CD4-positive, alpha-beta T cell (primary cell): ENCODE results near the gene ADGRE3. TPM values are rescaled to one million over a fixed set of nuclear protein-coding genes. Genes with fewer than 3 reads are reported as not detected.
A peak's percentile ranks its signal among the peaks of the same experiment; 100 is the strongest.

Experiments
- ATAC-seq: fragments of 200-7000 bp; cut with Tn5 transposase; one replicate; pipeline ENCODE4 v1.10.0; 2022; ENCODE audit warnings: mild to moderate bottlenecking; ENCODE audit not compliant: poor library complexity
- CTCF ChIA-PET: fragments of 350-600 bp; sonication (Branson Sonifier 250); formaldehyde crosslinking; loops from one replicate; lab custom pipeline; 2021; ENCODE audit warnings: antibody characterized with exemption, inconsistent platforms; lab: Charles Lee
- POLR2A ChIA-PET: fragments of 350-600 bp; sonication (Branson Sonifier 250); formaldehyde crosslinking; loops from one replicate; lab custom pipeline; 2021; ENCODE audit warnings: antibody characterized with exemption, inconsistent platforms; lab: Charles Lee
- DNase-seq, 14 experiments: peaks; one replicate each; pipeline ENCODE4 v3.0.0-alpha.2; 2013 to 2020; ENCODE audit warnings: mixed read lengths in 2 of 14
- H3K27ac ChIP-seq, 2 donors: one replicate each; pipeline versions ENCODE4 v1.5.1 to v1.7.0; 2013; ENCODE audit warnings: low read length in 2 of 2, low read depth in 1 of 2, mild to moderate bottlenecking in 1 of 2
- H3K27me3 ChIP-seq, 2 experiments: 1 replicate in 1 of 2; 2 replicates in 1 of 2; pipeline versions ENCODE4 v1.6.1 to v1.7.0; 2013; ENCODE audit warnings: low read length in 2 of 2, control low read depth in 1 of 2, mild to moderate bottlenecking in 1 of 2, moderate library complexity in 1 of 2; ENCODE audit not compliant: insufficient read depth in 2 of 2, control insufficient read depth in 1 of 2
- H3K36me3 ChIP-seq: one replicate; pipeline ENCODE4 v1.6.1; 2013; ENCODE audit warnings: low read length, control low read depth; ENCODE audit not compliant: insufficient read depth
- H3K4me1 ChIP-seq: one replicate; pipeline ENCODE4 v1.6.1; 2013; ENCODE audit warnings: low read length, control low read depth; ENCODE audit not compliant: insufficient read depth
- H3K4me3 ChIP-seq: one replicate; pipeline ENCODE4 v1.5.1; 2013; ENCODE audit warnings: mild to moderate bottlenecking, low read length, moderate library complexity
- H3K9me3 ChIP-seq, 2 experiments: 1 replicate in 1 of 2; 2 replicates in 1 of 2; pipeline versions ENCODE4 v1.6.1 to v1.7.0; 2013; ENCODE audit warnings: low read length in 2 of 2, mild to moderate bottlenecking in 2 of 2, control low read depth in 1 of 2, moderate library complexity in 1 of 2; ENCODE audit not compliant: control insufficient read depth in 1 of 2, insufficient read depth in 1 of 2
- H3K27ac Mint-ChIP-seq: one replicate; pipeline ENCODE4 v1.8.0; 2020; ENCODE audit warnings: mixed read lengths
- H3K27me3 Mint-ChIP-seq: one replicate; pipeline ENCODE4 v1.8.0; 2021; ENCODE audit warnings: mixed read lengths
- H3K36me3 Mint-ChIP-seq: one replicate; pipeline ENCODE4 v1.8.0; 2021; ENCODE audit warnings: low read depth, mixed read lengths
- H3K4me1 Mint-ChIP-seq: one replicate; pipeline ENCODE4 v1.8.0; 2021; ENCODE audit warnings: low read depth, mixed read lengths
- H3K4me3 Mint-ChIP-seq: one replicate; pipeline ENCODE4 v1.8.0; 2020; ENCODE audit warnings: mild to moderate bottlenecking, mixed read lengths
- H3K9me3 Mint-ChIP-seq: one replicate; pipeline ENCODE4 v1.8.0; 2020; ENCODE audit warnings: mixed read lengths
- CTCF ChIP-seq: fragments of 200-600 bp; IDR thresholded peaks from one replicate; pipeline ENCODE4 v1.8.0; 2022; ENCODE audit warnings: antibody characterized with exemption, mild to moderate bottlenecking
- intact Hi-C, 2 experiments: fragments of 100-400 bp; cut with DNase I in 1 of 2; cut with micrococcal nuclease in 1 of 2; formaldehyde crosslinking; loops; one replicate each; pipeline versions ENCODE4 v1.15.1 to v1.9.0; 2023 to 2025; cut with DNase I, micrococcal nuclease
- total RNA-seq, 174 experiments: library from RNA in 2 of 174; stranded (reverse) in 2 of 174; gene quantifications; one replicate each; pipeline ENCODE4 v1.2.3 and lab custom pipeline; 2021 to 2026

Gene ADGRE3
- total RNA-seq, 2 experiments from 2014 or later, result not detected

GRCh38 chr19:14689598-14690503 lies 15.2 kb upstream of the ADGRE3 start, which contains the start of gene ZNF333:
ZNF333 (plus strand) TSS chr19:14690048; CDS start chr19:14693492, 3,444 bp downstream.
- peaks cover 26% of the 10 kb centered on the region for H3K36me3 Mint-ChIP-seq
- H3K36me3 ChIP-seq, result peaks cover 12% of the 10 kb centered on the region
- H3K9me3 Mint-ChIP-seq, result no peaks in the 10 kb centered on the region
- peaks cover 19% of the 10 kb centered on the region for H3K4me1 ChIP-seq
- peak; percentile 94 to 99 (median 98) for DNase-seq
- peak within 1 kb of the TSS; percentile 96 for H3K4me3 Mint-ChIP-seq
- TF ChIP-seq CTCF, result no peak
- ChIA-PET CTCF (interaction anchor here (1.3 to 6.8 kb wide), 4 partner anchors 116 to 133 kb away, joined by 3 to 74 read pairs (median 6); partner anchors contain the start of gene NDUFB7), POLR2A (interaction anchor here (0.6 to 1.5 kb wide), 6 partner anchors 71 to 1147 kb away, joined by 3 to 7 read pairs (median 4); partner anchors contain the start of genes AKAP8L, DNAJB1 and NDUFB7)
- H3K27ac ChIP-seq, result peak within 1 kb of the TSS; percentile 87 to 98
- H3K4me3 ChIP-seq, result peak within 1 kb of the TSS; percentile 81
- H3K27ac Mint-ChIP-seq, result peak within 1 kb of the TSS; percentile 99
- H3K27me3 Mint-ChIP-seq, result no peaks in the 10 kb centered on the region
- intact Hi-C loops, result loop anchor here (1.0 to 10.0 kb wide), 4 partner anchors 118 to 783 kb away; partner anchors contain the start of genes BRME1 (in 1 of the 2), C19orf67 (in 1 of the 2), CC2D1A (in 1 of the 2) and GIPC1 (in 1 of the 2)
- peaks cover 31% of the 10 kb centered on the region for H3K4me1 Mint-ChIP-seq
- no peaks in the 10 kb centered on the region for H3K9me3 ChIP-seq
- H3K27me3 ChIP-seq, result no peaks in the 10 kb centered on the region
- ATAC-seq, result peak; percentile 88

GRCh38 chr19:14686411-14686810 lies 11.8 kb upstream of the ADGRE3 start:
- Histone ChIP-seq H3K27ac (no peak overlapping the region), H3K4me1 (peaks cover 26% of the 10 kb centered on the region), H3K9me3 (no peaks in the 10 kb centered on the region), H3K36me3 (no peaks in the 10 kb centered on the region), H3K4me3 (no peak overlapping the region), H3K27me3 (no peaks in the 10 kb centered on the region)
- Mint-ChIP-seq H3K27me3 (peaks cover 10% of the 10 kb centered on the region), H3K36me3 (peaks cover 7% of the 10 kb centered on the region), H3K4me3 (no peak overlapping the region), H3K27ac (peak overlapping the region; percentile 9), H3K4me1 (peaks cover 25% of the 10 kb centered on the region), H3K9me3 (no peaks in the 10 kb centered on the region)
- intact Hi-C loops, result loop anchor here (1.0 to 10.0 kb wide), 2 partner anchors 112 to 192 kb away; partner anchors contain the start of gene GIPC1 (in 1 of the 2)
- POLR2A ChIA-PET, result interaction anchor here (0.6 to 1.1 kb wide), 2 partner anchors 112 to 115 kb away, joined by 4 read pairs; partner anchors contain the start of gene NDUFB7
- DNase-seq (peak in 8 of 14 experiments; percentile 4 to 59 (median 22)), ATAC-seq (no peak)
- CTCF ChIA-PET, result interaction anchor here (0.7 to 6.8 kb wide), 7 partner anchors 10 to 938 kb away, joined by 3 to 74 read pairs (median 3); partner anchors contain the start of gene NDUFB7
- TF ChIP-seq CTCF, result peak; percentile 66

- intact Hi-C loops, result loop anchor here in 1 of 2 experiments (10.0 kb wide), 1 partner anchor 189 kb away; the partner anchor contains the start of gene GIPC1
These were observed 8.8 kb upstream of the ADGRE3 start for GRCh38 chr19:14683439-14683838.

More at GRCh38 chr19:14683439-14683838, 8.8 kb upstream of the ADGRE3 start:
- H3K27ac Mint-ChIP-seq, result peak overlapping the region; percentile 38
- peak; percentile 66 for ATAC-seq
- no peaks in the 10 kb centered on the region for H3K36me3 Mint-ChIP-seq
- TF ChIP-seq CTCF, result no peak
- Histone ChIP-seq H3K4me1 (peaks cover 14% of the 10 kb centered on the region), H3K27me3 (no peaks in the 10 kb centered on the region), H3K27ac (no peak overlapping the region), H3K4me3 (no peak overlapping the region), H3K9me3 (no peaks in the 10 kb centered on the region), H3K36me3 (no peaks in the 10 kb centered on the region)
- H3K9me3 Mint-ChIP-seq, result no peaks in the 10 kb centered on the region
- H3K27me3 Mint-ChIP-seq, result peaks cover 10% of the 10 kb centered on the region
- no peak overlapping the region for H3K4me3 Mint-ChIP-seq
- ChIA-PET POLR2A (interaction anchor here (0.7 kb wide), 1 partner anchor 11 kb away, joined by 3 read pairs; no protein-coding TSS in a partner anchor), CTCF (interaction anchor here (6.8 kb wide), 1 partner anchor 110 kb away, joined by 74 read pairs; the partner anchor contains the start of gene NDUFB7)
- no peaks in the 10 kb centered on the region for H3K4me1 Mint-ChIP-seq
- peak in 3 of 14 experiments; percentile 53 to 61 (median 55) for DNase-seq
